ENCODE measurements around the gene P4HA2.

DNA sequence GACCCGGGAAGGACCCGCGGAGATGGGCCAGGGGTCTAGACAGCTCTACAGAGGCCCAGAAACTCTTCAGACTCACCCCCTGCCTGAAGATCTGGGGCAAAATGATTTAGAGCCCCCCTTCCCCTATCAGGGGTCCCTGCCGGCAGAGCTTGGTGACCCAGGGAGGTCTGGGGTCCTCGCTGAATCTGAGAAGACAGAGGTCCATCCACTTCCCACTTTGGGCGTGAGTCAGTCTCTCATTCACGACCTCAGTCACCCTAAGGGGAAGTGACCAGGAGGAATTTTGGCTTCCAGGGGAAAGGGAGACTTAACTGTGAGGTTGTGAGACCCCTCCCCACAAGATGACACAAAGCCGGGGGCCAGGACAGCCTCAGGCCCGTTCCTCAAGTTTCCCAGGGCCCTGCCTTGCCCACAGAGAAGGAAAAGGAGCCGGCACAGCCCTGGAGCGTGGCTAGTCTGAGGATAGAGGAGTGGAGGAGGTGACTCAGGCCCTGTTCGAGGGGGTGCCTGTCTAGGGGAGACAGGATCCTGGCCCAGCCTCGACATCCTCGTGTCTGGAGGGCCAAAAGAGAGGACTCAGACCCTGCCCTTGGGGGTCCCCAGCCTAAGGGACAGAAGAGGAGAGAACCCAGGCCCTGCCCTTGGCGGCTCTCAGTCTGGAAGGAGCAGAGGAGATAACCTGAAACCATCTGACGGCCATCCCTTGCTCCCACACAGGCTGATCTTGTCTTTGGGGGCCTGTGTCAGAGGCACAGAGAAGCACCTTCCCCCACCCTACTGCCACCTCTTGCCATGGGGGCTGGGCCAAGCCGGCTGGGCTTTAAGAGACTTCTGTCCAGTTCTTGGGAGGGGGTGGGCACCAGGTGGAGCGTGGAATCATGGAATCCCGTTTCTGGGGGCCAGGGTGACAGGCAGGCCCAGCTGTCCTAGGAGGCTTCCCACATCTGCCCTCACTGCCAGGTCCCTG is 30.7 kb upstream of the P4HA2 start:
- TF ChIP-seq POLR2AphosphoS5 (IDR thresholded peaks at IDR 0.05), result no peak
- TF ChIP-seq, protein P1, sequence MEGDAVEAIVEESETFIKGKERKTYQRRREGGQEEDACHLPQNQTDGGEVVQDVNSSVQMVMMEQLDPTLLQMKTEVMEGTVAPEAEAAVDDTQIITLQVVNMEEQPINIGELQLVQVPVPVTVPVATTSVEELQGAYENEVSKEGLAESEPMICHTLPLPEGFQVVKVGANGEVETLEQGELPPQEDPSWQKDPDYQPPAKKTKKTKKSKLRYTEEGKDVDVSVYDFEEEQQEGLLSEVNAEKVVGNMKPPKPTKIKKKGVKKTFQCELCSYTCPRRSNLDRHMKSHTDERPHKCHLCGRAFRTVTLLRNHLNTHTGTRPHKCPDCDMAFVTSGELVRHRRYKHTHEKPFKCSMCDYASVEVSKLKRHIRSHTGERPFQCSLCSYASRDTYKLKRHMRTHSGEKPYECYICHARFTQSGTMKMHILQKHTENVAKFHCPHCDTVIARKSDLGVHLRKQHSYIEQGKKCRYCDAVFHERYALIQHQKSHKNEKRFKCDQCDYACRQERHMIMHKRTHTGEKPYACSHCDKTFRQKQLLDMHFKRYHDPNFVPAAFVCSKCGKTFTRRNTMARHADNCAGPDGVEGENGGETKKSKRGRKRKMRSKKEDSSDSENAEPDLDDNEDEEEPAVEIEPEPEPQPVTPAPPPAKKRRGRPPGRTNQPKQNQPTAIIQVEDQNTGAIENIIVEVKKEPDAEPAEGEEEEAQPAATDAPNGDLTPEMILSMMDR (IDR thresholded peaks at IDR 0.05), result no peak
- TF ChIP-seq POLR2A (IDR thresholded peaks at IDR 0.05), result no peak
